Keratinocyte (primary cell): ENCODE measurements around the gene TIAM2. TPM values are rescaled to one million over a fixed set of nuclear protein-coding genes. Genes with fewer than 3 reads are reported as not detected.

Source experiments
- DNase-seq: peaks from one replicate; pipeline ENCODE4 v3.0.0-alpha.2; 2011; ENCODE audit warnings: low read depth, missing footprints, low spot score
- FAIRE-seq: peaks from 2 replicates; lab custom pipeline; 2011; peaks lifted over from hg19 to GRCh38; lab: Jason Lieb, UNC
- H2AFZ ChIP-seq: 2 replicates; pipeline ENCODE4 v1.6.0; 2012; ENCODE audit warnings: low read length, control low read depth, inconsistent platforms; ENCODE audit not compliant: control insufficient read depth
- H3K27ac ChIP-seq: 2 replicates; pipeline ENCODE4 v1.5.1; 2011; ENCODE audit warnings: low read length; ENCODE audit not compliant: control insufficient read depth, insufficient read depth
- H3K27me3 ChIP-seq: 3 replicates; pipeline ENCODE4 v1.6.0; 2011; ENCODE audit warnings: low read length; ENCODE audit not compliant: control insufficient read depth, insufficient read depth; ENCODE audit errors: extremely low read depth
- H3K36me3 ChIP-seq, 2 experiments: 2 replicates in 1 of 2; 3 replicates in 1 of 2; pipeline ENCODE4 v1.5.1; 2011; ENCODE audit warnings: low read length in 2 of 2, mild to moderate bottlenecking in 1 of 2; ENCODE audit not compliant: control insufficient read depth in 2 of 2, insufficient read depth in 2 of 2; ENCODE audit errors: extremely low read depth in 1 of 2
- H3K4me1 ChIP-seq: 3 replicates; pipeline ENCODE4 v1.5.1; 2011; ENCODE audit warnings: low read length; ENCODE audit not compliant: control insufficient read depth, insufficient read depth; ENCODE audit errors: extremely low read depth
- H3K4me2 ChIP-seq: 3 replicates; pipeline ENCODE4 v1.6.0; 2011; ENCODE audit warnings: low read depth, low read length; ENCODE audit not compliant: control insufficient read depth, insufficient read depth; ENCODE audit errors: extremely low read depth
- H3K4me3 ChIP-seq, 3 experiments: fragments of 200-600 bp in 1 of 3; sonication (generic) in 1 of 3; 2 replicates in 2 of 3; 3 replicates in 1 of 3; pipeline ENCODE4 v1.5.1; 2011 to 2016; ENCODE audit warnings: low read length in 3 of 3, mild to moderate bottlenecking in 3 of 3, control low read depth in 2 of 3, inconsistent platforms in 1 of 3, low read depth in 1 of 3, mixed read lengths in 1 of 3, mixed run types in 1 of 3, moderate library complexity in 1 of 3; ENCODE audit not compliant: control insufficient read depth in 2 of 3, insufficient read depth in 2 of 3; ENCODE audit errors: extremely low read depth in 1 of 3
- H3K79me2 ChIP-seq: 2 replicates; pipeline ENCODE4 v1.6.0; 2012; ENCODE audit warnings: low read length; ENCODE audit not compliant: control insufficient read depth, insufficient read depth
- H3K9ac ChIP-seq: 3 replicates; pipeline ENCODE4 v1.6.0; 2011; ENCODE audit warnings: low read length; ENCODE audit not compliant: control insufficient read depth, insufficient read depth; ENCODE audit errors: extremely low read depth
- H3K9me1 ChIP-seq: 3 replicates; pipeline ENCODE4 v1.6.0; 2011; ENCODE audit warnings: low read length; ENCODE audit not compliant: control insufficient read depth, insufficient read depth; ENCODE audit errors: extremely low read depth
- H3K9me3 ChIP-seq: 2 replicates; pipeline ENCODE4 v1.5.1; 2012; ENCODE audit warnings: low read depth, low read length; ENCODE audit not compliant: control insufficient read depth
- H4K20me1 ChIP-seq: 3 replicates; pipeline ENCODE4 v1.6.0; 2011; ENCODE audit warnings: low read length; ENCODE audit not compliant: control insufficient read depth, insufficient read depth; ENCODE audit errors: extremely low read depth
- EZH2 ChIP-seq: IDR thresholded peaks from one replicate; pipeline ENCODE4 v1.6.1; 2012; ENCODE audit warnings: inconsistent platforms, mild to moderate bottlenecking, low read length, moderate library complexity
- dilution Hi-C: fragments of 300-500 bp; cut with MboI; formaldehyde crosslinking; loops from one replicate; pipeline ENCODE4 v1.7.0; 2020; ENCODE audit warnings: low sequenced_read_pairs; ENCODE audit not compliant: extremely low pct_ligation_motif_present
- polyA plus RNA-seq, 5 experiments: library from polyadenylated mRNA; depleted of rRNA in 3 of 5; stranded (reverse) in 3 of 5; stranded (forward) in 1 of 5; unstranded in 1 of 5; fragments of >200 nt; gene quantifications; 1 replicate in 1 of 5; 2 replicates in 3 of 5; 3 replicates in 1 of 5; pipeline versions ENCODE4 v1.2.1 to v1.2.3, GENCODE V29; 2011 to 2012; ENCODE audit warnings: missing spikeins in 2 of 5, low read depth in 1 of 5, low replicate concordance in 1 of 5
- TF ChIP-seq, protein P1 (sequence below), 3 experiments: IDR thresholded peaks in 1 of 3; conservative IDR thresholded peaks in 1 of 3; optimal IDR thresholded peaks in 1 of 3; 2 replicates in 2 of 3; 3 replicates in 1 of 3; pipeline versions ENCODE3 to v1.5.1; 2011; ENCODE audit warnings: low read length in 3 of 3, mild to moderate bottlenecking in 3 of 3, moderate library complexity in 2 of 3, control low read depth in 1 of 3, inconsistent platforms in 1 of 3; ENCODE audit not compliant: insufficient read depth in 2 of 3; ENCODE audit errors: extremely low read depth in 1 of 3

Gene TIAM2
- polyA plus RNA-seq, 1 donor (not counting 4 experiments of a cell fraction or from before 2014, with no cell fraction given), result 4.0 TPM

DNA sequence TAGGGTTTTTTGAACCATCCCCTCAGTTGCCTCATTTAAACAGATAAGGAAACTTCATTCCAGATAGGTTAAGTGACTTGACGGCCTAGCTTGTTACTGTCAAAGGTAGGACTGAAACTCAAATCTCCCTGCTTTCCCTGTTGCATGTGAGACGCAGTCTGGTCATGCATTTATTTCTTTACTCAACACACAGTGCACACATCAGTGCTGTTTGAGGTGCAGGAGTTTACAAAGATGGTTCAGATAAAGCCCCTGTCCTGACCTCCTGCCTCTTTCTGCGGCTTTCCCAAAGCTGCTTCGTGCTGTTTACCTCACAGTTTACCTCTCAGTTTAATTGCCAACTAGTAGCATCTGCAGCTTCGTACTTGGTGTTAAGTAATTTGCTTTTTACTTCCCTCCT lies 26.6 kb downstream of the TIAM2 start:
- dilution Hi-C loops, result no loop called here
- H3K27ac ChIP-seq, result no peak overlapping the region
- no peaks in the 10 kb centered on the region for H3K9me3 ChIP-seq
- no peak overlapping the region for H3K9ac ChIP-seq
- no peak overlapping the region for H2AFZ ChIP-seq
- H3K4me1 ChIP-seq, result peaks cover 10% of the 10 kb centered on the region
- no peak overlapping the region for H3K4me3 ChIP-seq
- H3K27me3 ChIP-seq, result no peaks in the 10 kb centered on the region
- no peaks in the 10 kb centered on the region for H4K20me1 ChIP-seq
- TF ChIP-seq, protein P1, sequence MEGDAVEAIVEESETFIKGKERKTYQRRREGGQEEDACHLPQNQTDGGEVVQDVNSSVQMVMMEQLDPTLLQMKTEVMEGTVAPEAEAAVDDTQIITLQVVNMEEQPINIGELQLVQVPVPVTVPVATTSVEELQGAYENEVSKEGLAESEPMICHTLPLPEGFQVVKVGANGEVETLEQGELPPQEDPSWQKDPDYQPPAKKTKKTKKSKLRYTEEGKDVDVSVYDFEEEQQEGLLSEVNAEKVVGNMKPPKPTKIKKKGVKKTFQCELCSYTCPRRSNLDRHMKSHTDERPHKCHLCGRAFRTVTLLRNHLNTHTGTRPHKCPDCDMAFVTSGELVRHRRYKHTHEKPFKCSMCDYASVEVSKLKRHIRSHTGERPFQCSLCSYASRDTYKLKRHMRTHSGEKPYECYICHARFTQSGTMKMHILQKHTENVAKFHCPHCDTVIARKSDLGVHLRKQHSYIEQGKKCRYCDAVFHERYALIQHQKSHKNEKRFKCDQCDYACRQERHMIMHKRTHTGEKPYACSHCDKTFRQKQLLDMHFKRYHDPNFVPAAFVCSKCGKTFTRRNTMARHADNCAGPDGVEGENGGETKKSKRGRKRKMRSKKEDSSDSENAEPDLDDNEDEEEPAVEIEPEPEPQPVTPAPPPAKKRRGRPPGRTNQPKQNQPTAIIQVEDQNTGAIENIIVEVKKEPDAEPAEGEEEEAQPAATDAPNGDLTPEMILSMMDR (optimal IDR thresholded peaks at IDR 0.05 in 1 of 3, IDR thresholded peaks at IDR 0.05 in 1 of 3, conservative IDR thresholded peaks at IDR 0.05 in 1 of 3; ENCODE audit: extremely low read depth in 1 of 3, insufficient read depth in 2 of 3, low read length in 3 of 3), result no peak
- TF ChIP-seq EZH2, result no peak
- DNase-seq (no peak), FAIRE-seq (no peak)
- H3K36me3 ChIP-seq, result no peaks in the 10 kb centered on the region
- H3K4me2 ChIP-seq, result no peak overlapping the region
- H3K79me2 ChIP-seq, result no peaks in the 10 kb centered on the region
- H3K9me1 ChIP-seq, result no peaks in the 10 kb centered on the region

DNA sequence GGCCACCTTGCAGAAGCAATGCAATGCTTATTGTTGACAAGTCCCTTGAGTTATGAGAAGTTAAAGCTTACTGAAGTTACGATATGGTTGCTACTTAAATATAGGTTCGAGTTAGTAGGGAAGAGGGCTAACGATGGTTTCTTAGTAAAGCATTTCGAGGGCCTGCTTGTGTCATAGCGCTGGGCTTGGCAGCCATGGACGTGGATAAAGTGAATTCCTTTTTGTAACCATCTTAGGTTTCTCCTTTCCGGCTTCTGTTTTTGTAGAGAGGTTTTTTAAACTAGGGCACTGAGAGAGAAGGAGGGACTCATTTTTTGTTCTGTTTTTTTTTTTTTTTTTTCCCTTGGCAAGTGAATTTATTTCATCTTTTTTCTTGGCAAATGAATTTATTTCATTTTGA lies 27.6 kb downstream of the TIAM2 start:
- H2AFZ ChIP-seq, result no peak overlapping the region
- peaks cover 13% of the 10 kb centered on the region for H3K4me1 ChIP-seq
- H3K4me2 ChIP-seq, result no peak overlapping the region
- H3K36me3 ChIP-seq, result no peaks in the 10 kb centered on the region
- TF ChIP-seq, protein P1 (optimal IDR thresholded peaks at IDR 0.05 in 1 of 3, IDR thresholded peaks at IDR 0.05 in 1 of 3, conservative IDR thresholded peaks at IDR 0.05 in 1 of 3; ENCODE audit: extremely low read depth in 1 of 3, insufficient read depth in 2 of 3, low read length in 3 of 3), result no peak
- no peak for TF ChIP-seq EZH2
- DNase-seq (no peak), FAIRE-seq (no peak)
- H3K27me3 ChIP-seq, result no peaks in the 10 kb centered on the region
- no peaks in the 10 kb centered on the region for H4K20me1 ChIP-seq
- H3K79me2 ChIP-seq, result no peaks in the 10 kb centered on the region
- no peak overlapping the region for H3K4me3 ChIP-seq
- dilution Hi-C loops, result no loop called here
- no peak overlapping the region for H3K27ac ChIP-seq
- no peaks in the 10 kb centered on the region for H3K9me3 ChIP-seq
- H3K9ac ChIP-seq, result no peak overlapping the region
- H3K9me1 ChIP-seq, result no peaks in the 10 kb centered on the region
